Dendritic cell treated with granulocyte-macrophage colony-stimulating factor and Interleukin-4, amounts not matched to agents 40 ng/mL and 50 ng/mL, for 4 days (primary cell): ENCODE data around the gene SMG6.
A peak's percentile ranks its signal among the peaks of the same experiment; 100 is the strongest.

ENCODE experiments used
- H3K27ac Mint-ChIP-seq: one replicate; pipeline ENCODE4 v1.8.0; 2022; ENCODE audit warnings: mild to moderate bottlenecking, mixed read lengths
- H3K27me3 Mint-ChIP-seq: one replicate; pipeline ENCODE4 v1.8.0; 2022; ENCODE audit warnings: mild to moderate bottlenecking, mixed read lengths
- H3K36me3 Mint-ChIP-seq: one replicate; pipeline ENCODE4 v1.8.0; 2022; ENCODE audit warnings: low read depth, mixed read lengths
- H3K4me1 Mint-ChIP-seq: one replicate; pipeline ENCODE4 v1.8.0; 2022; ENCODE audit warnings: low read depth, mixed read lengths
- H3K4me3 Mint-ChIP-seq: one replicate; pipeline ENCODE4 v1.8.0; 2022; ENCODE audit warnings: mild to moderate bottlenecking, moderate library complexity, mixed read lengths
- H3K9me3 Mint-ChIP-seq: one replicate; pipeline ENCODE4 v1.8.0; 2022; ENCODE audit warnings: mixed read lengths
- intact Hi-C: fragments of 100-400 bp; cut with micrococcal nuclease; formaldehyde crosslinking; loops from one replicate; pipeline ENCODE4 v1.15.0; 2022

The SMG6 gene

DNA sequence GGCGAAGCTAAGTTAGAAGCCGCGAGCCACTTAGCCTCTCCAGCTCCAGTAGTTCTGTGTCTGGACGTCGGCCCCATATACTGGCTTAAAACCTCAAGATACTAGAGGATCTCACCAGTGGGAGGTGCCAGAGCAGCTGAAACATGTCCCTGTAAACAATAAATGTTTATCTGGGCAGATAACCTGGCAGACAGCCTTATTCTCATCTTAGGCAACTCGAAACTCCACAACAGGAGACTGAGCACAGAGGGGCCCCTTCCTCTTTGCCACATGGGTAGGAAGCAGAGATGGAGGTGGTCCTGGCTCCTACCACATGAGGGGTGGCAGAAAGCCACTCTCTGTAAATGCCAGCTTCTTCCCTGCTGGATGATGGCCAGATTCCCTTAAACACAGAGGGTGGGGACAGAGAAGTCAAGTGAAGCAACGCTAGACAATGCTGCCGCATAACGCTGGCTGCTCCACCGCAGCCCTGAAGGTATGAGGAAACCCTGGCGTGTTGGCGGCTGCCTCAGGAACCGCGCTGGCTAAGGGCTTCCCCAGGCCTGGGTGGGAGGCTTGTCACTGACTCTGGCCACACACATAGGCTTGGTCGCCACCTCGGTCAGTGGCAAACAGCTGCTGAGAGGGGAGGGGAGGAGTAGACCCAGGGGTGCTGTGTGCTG is 180.8 kb downstream of the SMG6 start:
- intact Hi-C loops = loop anchor here (1.0 to 2.0 kb wide), 2 partner anchors 34 to 35 kb away; no protein-coding TSS in a partner anchor
- no peaks in the 10 kb centered on the region for H3K27me3 Mint-ChIP-seq
- H3K9me3 Mint-ChIP-seq = no peaks in the 10 kb centered on the region
- peaks cover 15% of the 10 kb centered on the region for H3K36me3 Mint-ChIP-seq
- H3K4me1 Mint-ChIP-seq = peaks cover 65% of the 10 kb centered on the region
- H3K4me3 Mint-ChIP-seq = peak overlapping the region; percentile 62
- peak overlapping the region; percentile 90 for H3K27ac Mint-ChIP-seq

- intact Hi-C loops = no loop called here
- peaks cover 60% of the 10 kb centered on the region for H3K4me1 Mint-ChIP-seq
- H3K36me3 Mint-ChIP-seq = peaks cover 9% of the 10 kb centered on the region
- no peak overlapping the region for H3K4me3 Mint-ChIP-seq
- H3K27me3 Mint-ChIP-seq = peaks cover 1% of the 10 kb centered on the region
- H3K27ac Mint-ChIP-seq = no peak overlapping the region
- no peaks in the 10 kb centered on the region for H3K9me3 Mint-ChIP-seq
Measured at GRCh38 chr17:2120586-2121335, 182.8 kb downstream of the SMG6 start.

DNA sequence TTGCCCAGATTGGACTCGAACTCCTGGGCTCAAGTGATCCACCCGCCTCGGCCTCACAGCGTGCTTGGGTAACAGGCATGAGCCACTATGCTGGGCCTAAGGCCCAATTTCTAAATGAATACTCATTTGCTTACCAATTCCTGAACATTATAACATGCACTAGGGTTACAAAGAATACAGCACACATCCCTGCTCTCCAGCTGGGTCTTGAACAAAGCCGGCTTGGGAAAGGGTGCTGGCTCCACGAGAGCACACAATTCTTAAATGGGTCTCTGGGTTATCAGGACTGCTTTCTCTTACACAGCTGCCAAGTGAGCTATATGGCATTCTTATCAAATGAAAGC is 190.3 kb downstream of the SMG6 start:
- peaks cover 7% of the 10 kb centered on the region for H3K4me1 Mint-ChIP-seq

GRCh38 chr17:2111691-2112090 is 191.9 kb downstream of the SMG6 start:
- H3K4me3 Mint-ChIP-seq = no peak overlapping the region
- H3K4me1 Mint-ChIP-seq = peaks cover 8% of the 10 kb centered on the region
- intact Hi-C loops = no loop called here
- H3K27me3 Mint-ChIP-seq = no peaks in the 10 kb centered on the region
- H3K27ac Mint-ChIP-seq = no peak overlapping the region
- H3K36me3 Mint-ChIP-seq = peaks cover 4% of the 10 kb centered on the region
- no peaks in the 10 kb centered on the region for H3K9me3 Mint-ChIP-seq

More for the DNA sequence above, 190.3 kb downstream of the SMG6 start:
- H3K27ac Mint-ChIP-seq = no peak overlapping the region
- peaks cover 4% of the 10 kb centered on the region for H3K36me3 Mint-ChIP-seq
- H3K4me3 Mint-ChIP-seq = no peak overlapping the region
- intact Hi-C loops = no loop called here
- peaks cover 1% of the 10 kb centered on the region for H3K27me3 Mint-ChIP-seq
- H3K9me3 Mint-ChIP-seq = no peaks in the 10 kb centered on the region

DNA sequence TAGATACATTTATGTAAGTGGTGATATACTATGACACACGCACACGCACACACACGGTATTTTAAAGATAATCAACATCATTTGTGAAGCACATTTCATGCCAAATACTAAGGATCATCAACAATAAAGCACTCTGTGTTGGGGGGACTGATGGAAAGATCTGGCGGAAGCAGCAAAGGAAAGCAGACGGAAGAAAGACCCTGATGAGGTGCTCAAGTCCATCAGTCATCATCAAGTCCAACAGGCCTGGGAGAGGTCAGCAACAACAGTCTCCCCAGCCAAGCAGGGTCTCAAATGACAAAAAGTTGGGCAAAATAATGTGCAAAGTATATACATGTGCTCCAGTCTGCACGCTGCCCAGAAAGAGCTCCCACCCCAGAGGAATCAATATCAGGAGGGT is 193.1 kb downstream of the SMG6 start:
- H3K27me3 Mint-ChIP-seq = no peaks in the 10 kb centered on the region
- H3K9me3 Mint-ChIP-seq = no peaks in the 10 kb centered on the region
- peaks cover 5% of the 10 kb centered on the region for H3K4me1 Mint-ChIP-seq
- H3K4me3 Mint-ChIP-seq = no peak overlapping the region
- H3K36me3 Mint-ChIP-seq = peaks cover 4% of the 10 kb centered on the region
- intact Hi-C loops = no loop called here
- H3K27ac Mint-ChIP-seq = no peak overlapping the region

GRCh38 chr17:2108170-2108569 is 195.4 kb downstream of the SMG6 start:
- Mint-ChIP-seq H3K27ac (no peak overlapping the region), H3K27me3 (no peaks in the 10 kb centered on the region)
- intact Hi-C loops = no loop called here

DNA sequence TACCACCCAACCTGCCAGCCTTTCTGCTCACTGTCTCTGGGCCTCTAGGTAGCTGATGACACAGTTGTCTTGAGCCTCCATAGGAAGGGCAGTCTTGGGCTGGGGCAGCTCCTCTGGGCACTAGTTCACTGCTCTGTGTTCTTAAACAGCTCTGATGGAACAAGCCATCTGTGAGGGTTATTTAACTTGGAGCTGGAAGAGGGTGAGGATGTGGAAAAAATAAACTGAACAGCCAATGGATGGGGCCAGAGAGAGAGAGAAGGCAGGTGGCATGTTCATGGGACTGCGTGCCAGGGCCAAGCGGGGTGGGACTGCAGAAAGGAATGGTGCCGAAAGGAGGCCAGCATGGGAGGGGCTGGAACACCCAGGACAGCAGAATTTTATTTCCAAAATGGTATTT is 196.1 kb downstream of the SMG6 start:
- Mint-ChIP-seq H3K4me1 (peaks cover 5% of the 10 kb centered on the region), H3K9me3 (no peaks in the 10 kb centered on the region), H3K27me3 (no peaks in the 10 kb centered on the region), H3K27ac (no peak overlapping the region), H3K36me3 (peaks cover 10% of the 10 kb centered on the region), H3K4me3 (no peak overlapping the region)
- intact Hi-C loops = no loop called here

More at GRCh38 chr17:2108170-2108569, 195.4 kb downstream of the SMG6 start:
- Mint-ChIP-seq H3K9me3 (no peaks in the 10 kb centered on the region), H3K4me3 (no peak overlapping the region), H3K36me3 (peaks cover 10% of the 10 kb centered on the region), H3K4me1 (peaks cover 5% of the 10 kb centered on the region)

GRCh38 chr17:2107050-2107449 is 196.5 kb downstream of the SMG6 start:
- Mint-ChIP-seq H3K27ac (no peak overlapping the region), H3K36me3 (peaks cover 10% of the 10 kb centered on the region), H3K9me3 (no peaks in the 10 kb centered on the region), H3K4me1 (peaks cover 5% of the 10 kb centered on the region), H3K27me3 (no peaks in the 10 kb centered on the region), H3K4me3 (no peak overlapping the region)
- intact Hi-C loops = no loop called here

DNA sequence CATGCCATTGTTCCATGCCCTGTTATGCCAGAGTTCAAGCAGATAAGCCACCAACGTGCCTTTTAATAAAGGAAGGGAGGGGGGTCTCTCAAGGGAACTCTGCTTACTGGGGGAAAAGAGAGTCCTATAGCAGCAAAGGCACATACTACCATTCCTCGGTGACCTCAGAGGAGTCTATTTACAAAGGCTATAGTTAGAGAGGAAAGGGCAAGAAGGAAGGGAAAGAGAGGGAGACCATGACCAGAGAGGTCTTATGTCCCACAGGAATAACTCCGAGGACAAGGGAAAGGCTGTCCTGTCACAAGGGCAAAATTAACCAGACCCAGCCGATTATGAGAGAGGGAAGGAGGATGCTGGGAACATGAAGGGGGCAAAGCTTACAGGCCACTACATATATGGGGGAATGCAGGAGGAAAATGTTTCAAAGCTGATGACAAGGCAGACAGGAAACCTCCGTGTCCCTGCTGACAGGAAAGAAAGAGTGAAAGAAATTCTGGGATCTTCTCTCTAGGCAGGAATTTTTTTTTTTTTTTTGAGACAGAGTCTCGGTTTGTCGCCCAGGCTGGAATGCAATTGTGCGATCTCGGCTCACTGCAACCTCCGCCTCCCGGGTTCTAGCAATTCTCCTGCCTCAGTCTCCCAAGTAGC is 197.2 kb downstream of the SMG6 start:
- no peak overlapping the region for H3K4me3 Mint-ChIP-seq
- intact Hi-C loops = no loop called here
- H3K27me3 Mint-ChIP-seq = peaks cover 1% of the 10 kb centered on the region
- H3K4me1 Mint-ChIP-seq = peaks cover 11% of the 10 kb centered on the region
- peaks cover 10% of the 10 kb centered on the region for H3K36me3 Mint-ChIP-seq
- H3K9me3 Mint-ChIP-seq = no peaks in the 10 kb centered on the region
- no peak overlapping the region for H3K27ac Mint-ChIP-seq

DNA sequence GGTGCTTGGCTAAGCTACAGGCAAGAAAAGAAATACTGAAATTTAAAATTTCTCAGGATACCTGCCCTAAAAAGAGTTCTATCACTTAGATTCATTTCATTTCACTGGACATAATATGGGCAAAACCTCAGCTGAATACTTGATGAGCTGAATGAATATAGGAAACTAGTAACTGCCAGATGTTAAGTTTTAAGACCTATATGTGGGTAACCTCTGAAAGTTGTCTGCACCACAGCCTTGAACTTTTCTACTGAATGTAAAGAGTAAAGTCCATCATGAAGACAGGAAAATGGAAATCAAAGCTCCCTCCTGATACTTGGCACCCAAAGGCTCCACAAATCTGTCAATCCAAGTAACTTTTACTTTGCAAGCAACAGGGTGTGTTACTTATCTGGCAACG is 197.9 kb downstream of the SMG6 start:
- Mint-ChIP-seq H3K36me3 (peaks cover 10% of the 10 kb centered on the region), H3K27me3 (peaks cover 2% of the 10 kb centered on the region), H3K27ac (no peak overlapping the region), H3K4me1 (peaks cover 17% of the 10 kb centered on the region), H3K9me3 (no peaks in the 10 kb centered on the region), H3K4me3 (no peak overlapping the region)
- intact Hi-C loops = no loop called here

DNA sequence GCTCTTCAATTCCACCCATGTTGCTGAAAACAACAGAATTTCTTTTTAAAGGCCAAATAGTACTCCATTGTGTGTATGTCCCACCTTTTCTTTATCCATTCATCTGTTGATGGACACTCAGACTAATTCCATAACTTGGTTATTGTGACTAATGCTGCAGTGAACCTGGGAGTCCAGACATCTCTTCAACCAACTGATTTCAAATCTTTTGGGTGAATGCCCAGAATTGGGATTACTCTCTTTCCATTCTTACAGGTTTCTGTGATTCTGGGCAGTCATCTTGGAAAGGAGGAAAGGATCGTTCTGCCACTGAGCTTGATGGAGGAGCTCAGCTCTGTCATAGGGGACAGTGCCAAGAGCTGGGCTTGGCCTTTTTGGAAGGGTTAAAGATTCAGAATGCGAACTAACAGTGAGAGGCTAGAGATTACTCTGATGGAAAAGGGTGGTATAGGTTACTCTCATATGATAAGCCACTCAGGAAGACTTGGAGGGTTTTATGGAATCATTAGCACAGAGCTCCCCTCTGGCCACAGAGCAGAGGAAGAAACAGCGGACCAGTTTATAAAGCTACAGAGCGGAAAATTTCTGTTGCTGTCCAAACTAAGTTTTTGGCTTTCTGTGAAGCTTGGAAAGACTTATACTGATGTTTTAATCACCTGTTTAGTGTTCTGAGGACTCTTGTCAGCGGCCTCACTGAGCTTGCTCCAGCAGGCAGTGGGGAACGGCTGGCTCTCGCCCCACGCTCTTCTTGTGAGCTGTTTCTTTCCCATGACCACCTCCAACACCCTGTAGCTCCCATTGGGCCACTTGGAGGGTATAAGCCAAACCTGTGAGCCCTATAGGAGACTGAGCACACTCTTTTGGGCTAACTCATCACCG is 200.4 kb downstream of the SMG6 start:
- peaks cover 6% of the 10 kb centered on the region for H3K36me3 Mint-ChIP-seq
- intact Hi-C loops = no loop called here
- H3K9me3 Mint-ChIP-seq = no peaks in the 10 kb centered on the region
- no peak overlapping the region for H3K27ac Mint-ChIP-seq
- no peak overlapping the region for H3K4me3 Mint-ChIP-seq
- peaks cover 17% of the 10 kb centered on the region for H3K4me1 Mint-ChIP-seq
- peaks cover 4% of the 10 kb centered on the region for H3K27me3 Mint-ChIP-seq

DNA sequence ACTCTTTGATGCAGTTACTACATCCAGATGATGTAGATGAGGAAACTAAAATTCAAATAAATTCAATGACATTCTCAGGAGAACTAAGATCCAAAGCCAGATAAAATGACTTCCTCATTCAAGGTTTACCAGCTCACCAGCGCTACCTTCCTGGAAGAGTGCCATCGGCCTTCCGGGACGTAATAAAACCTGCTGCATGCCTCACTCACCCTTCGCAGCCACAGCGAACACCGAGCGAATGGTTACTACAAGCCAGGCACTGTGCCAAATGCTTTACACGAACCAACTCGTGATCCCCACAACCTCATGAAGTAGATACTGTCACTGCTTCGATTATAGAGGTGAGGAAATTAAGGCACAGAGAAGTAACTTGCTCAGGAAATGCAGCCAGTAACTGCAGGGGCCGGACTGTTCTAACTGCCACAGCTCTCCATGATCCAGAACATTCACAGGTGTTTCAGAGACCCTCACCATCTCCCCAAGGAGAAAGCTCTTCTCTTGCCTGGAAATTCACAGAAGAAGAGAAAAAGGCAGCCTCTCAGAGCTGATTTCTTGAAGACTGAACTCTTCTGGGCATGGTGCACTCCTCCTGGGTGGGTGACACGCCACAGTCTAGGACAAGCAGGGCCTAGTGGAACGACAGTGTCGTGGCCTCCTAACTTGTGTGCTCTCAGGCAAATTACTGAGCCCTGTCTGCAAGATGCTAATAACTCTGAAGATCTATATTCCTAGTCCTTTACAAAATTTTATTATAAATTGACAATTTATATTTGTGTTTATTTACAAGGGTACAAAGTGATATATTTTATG is 201.9 kb downstream of the SMG6 start:
- Mint-ChIP-seq H3K4me1 (peaks cover 12% of the 10 kb centered on the region), H3K27me3 (peaks cover 4% of the 10 kb centered on the region), H3K36me3 (peaks cover 6% of the 10 kb centered on the region), H3K27ac (no peak overlapping the region), H3K9me3 (no peaks in the 10 kb centered on the region), H3K4me3 (no peak overlapping the region)
- intact Hi-C loops = no loop called here

DNA sequence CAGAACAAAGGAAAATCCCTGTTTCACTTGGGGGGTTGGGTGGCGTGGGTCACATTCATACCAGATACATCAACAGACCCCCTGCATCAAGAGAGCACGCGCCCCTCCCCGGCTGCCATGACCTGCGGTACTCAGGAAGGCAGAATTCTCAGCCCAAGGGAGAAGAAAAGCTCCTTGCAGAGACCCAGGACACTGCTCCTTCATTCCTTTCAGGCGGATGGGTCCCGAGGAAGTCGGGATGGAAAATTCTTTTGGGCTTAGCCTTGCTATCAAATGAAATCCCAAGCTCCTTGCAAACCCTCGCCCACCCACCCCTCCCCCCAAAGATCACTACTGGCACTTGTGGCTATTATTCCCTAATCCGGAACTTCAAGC is 208.1 kb downstream of the SMG6 start:
- H3K27me3 Mint-ChIP-seq = peaks cover 22% of the 10 kb centered on the region
- intact Hi-C loops = no loop called here
- peaks cover 20% of the 10 kb centered on the region for H3K36me3 Mint-ChIP-seq
- H3K9me3 Mint-ChIP-seq = no peaks in the 10 kb centered on the region
- no peak overlapping the region for H3K27ac Mint-ChIP-seq
- no peak overlapping the region for H3K4me3 Mint-ChIP-seq
- peaks cover 12% of the 10 kb centered on the region for H3K4me1 Mint-ChIP-seq
